Activated CD8-positive, alpha-beta memory T cell treated with anti-CD3 and anti-CD28 coated beads for 1 hour (primary cell): ENCODE data around the gene CD68.
"Not testable (repeated sequence)": the region's sequence is repeated elsewhere in the genome, so short reads cannot be mapped to it uniquely, and the experiment has no call there.

Experiments
- DNase-seq, 2 donors: peaks; one replicate each; pipeline ENCODE4 v3.0.0-alpha.2; 2020; ENCODE audit warnings: low read depth in 1 of 2; ENCODE audit errors: extremely low read depth in 1 of 2

The CD68 gene

DNA sequence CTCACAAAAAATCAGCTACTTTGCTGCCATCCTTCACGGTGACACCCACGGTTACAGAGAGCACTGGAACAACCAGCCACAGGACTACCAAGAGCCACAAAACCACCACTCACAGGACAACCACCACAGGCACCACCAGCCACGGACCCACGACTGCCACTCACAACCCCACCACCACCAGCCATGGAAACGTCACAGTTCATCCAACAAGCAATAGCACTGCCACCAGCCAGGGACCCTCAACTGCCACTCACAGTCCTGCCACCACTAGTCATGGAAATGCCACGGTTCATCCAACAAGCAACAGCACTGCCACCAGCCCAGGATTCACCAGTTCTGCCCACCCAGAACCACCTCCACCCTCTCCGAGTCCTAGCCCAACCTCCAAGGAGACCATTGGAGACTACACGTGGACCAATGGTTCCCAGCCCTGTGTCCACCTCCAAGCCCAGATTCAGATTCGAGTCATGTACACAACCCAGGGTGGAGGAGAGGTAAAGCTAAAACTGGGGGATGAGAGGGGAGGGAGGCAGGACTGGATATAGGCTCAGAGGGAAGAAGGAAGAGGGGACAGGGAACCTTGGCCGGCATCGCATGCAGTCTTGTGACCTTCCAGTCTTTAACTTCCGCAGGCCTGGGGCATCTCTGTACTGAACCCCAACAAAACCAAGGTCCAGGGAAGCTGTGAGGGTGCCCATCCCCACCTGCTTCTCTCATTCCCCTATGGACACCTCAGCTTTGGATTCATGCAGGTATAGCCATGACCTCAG lies 581 bp downstream of the CD68 start:
- no peak for DNase-seq

DNA sequence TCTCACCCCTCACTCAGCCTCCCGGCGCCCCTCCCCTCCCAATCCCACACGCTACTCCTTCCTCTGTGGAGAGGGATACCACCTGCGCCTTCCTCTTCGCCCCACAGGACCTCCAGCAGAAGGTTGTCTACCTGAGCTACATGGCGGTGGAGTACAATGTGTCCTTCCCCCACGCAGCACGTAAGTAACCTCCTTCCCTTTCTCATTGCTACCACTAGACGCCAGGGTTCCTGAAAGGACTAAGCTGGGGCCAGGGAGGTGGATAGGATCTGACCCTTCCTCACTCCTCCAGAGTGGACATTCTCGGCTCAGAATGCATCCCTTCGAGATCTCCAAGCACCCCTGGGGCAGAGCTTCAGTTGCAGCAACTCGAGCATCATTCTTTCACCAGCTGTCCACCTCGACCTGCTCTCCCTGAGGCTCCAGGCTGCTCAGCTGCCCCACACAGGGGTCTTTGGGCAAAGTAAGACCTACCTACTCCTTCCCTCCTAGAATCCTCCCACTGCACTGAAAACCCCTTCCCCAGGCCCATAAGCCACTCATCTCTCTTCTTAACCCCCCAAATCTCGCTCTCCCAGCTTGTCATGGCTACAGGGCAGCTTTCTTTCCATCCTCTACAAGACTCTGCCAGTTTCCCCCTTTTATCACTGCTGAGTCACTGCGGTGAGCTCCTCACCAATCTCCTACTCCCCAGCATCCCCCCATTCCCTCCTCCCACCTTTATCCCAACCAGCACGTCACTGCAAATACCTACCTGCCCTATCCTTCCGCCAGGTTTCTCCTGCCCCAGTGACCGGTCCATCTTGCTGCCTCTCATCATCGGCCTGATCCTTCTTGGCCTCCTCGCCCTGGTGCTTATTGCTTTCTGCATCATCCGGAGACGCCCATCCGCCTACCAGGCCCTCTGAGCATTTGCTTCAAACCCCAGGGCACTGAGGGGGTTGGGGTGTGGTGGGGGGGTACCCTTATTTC lies 1.5 kb downstream of the CD68 start:
- no peak for DNase-seq

DNA sequence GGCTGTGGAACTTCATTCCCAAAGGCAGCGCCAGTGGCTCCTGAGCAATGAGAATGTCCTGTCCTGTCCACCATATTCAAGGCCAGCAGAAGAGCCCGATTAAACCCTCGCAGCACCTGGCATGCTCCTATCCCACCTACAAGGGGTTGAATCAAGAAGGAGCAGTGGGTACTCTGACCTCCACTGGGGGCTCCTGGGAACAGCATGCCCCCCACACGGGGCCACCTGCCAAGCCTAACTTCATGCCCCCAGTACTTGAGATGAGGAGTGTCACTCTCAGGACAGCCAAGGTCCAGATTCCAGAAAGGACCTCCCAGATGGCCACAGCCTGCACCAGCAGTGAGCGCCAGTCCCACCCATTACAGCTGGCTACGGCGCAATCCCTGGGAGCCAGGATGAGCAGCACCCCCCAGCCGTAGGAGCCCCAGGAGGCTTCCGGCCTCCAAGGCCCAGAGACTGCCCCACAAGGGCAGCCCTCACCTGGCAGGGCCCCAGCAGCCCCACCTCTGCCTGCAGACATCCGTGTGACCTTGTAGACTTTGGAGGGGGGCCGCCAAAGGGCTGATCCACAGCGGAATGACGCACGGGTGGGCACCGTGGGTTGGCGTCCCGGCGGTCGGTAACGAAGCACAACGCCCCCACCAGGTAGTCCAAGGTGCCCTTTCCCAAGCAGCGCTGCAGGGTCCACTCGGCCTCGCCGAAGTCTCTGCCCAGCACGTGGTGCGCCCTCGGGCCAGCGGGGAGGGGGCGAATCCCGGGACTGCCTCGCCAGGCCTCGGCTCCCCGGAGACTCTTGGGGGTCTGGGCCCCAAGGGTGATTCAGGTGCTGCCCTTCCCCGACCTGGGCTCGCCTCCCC lies 3.2 kb downstream of the CD68 start:
- no peak for DNase-seq

DNA sequence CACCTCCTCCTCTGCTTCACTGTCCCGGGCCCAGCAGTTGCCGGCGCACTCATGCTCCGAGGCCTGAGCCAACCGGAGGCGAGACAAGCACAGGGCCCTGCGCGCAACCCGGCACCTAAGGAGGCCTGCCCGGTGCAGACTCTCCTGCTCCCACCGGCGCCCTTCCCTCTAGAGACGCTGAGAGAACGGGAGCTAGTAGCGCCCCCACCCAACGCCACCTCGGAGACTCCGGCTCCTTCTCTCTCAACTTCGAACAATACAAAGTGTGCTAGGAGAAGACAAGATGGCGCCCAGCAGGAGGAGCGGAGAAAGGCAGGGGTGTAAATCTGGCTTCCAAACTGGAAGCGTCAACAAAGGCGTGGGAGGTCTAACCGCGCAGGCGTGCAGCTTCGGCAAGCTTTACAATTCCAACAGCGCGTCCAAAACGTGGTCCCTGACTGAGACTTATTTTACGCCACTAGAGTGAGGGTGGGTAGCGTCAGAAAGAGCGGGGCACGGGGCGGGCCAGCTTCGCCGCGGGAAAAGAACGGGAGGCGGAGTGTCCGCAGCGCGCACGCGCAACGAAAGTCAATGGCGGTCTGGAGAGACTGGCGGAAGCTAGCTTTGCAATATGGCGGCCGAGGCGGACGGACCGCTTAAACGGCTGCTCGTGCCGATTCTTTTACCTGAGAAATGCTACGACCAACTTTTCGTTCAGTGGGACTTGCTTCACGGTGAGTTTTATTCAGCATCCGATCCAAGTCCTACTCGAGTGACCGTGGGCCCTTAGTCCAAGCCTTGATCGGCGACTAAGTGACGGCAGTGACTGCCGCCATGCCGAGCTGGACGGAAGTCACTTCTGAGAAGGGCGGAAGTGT lies 4.0 kb downstream of the CD68 start, which contains the start of gene MPDU1:
TSS of gene MPDU1 (plus strand) at position 600 of the 857 bp plus-strand sequence. CDS start at position 611, 11 bp downstream.
- DNase-seq = peak; percentile 89 to 90

DNA sequence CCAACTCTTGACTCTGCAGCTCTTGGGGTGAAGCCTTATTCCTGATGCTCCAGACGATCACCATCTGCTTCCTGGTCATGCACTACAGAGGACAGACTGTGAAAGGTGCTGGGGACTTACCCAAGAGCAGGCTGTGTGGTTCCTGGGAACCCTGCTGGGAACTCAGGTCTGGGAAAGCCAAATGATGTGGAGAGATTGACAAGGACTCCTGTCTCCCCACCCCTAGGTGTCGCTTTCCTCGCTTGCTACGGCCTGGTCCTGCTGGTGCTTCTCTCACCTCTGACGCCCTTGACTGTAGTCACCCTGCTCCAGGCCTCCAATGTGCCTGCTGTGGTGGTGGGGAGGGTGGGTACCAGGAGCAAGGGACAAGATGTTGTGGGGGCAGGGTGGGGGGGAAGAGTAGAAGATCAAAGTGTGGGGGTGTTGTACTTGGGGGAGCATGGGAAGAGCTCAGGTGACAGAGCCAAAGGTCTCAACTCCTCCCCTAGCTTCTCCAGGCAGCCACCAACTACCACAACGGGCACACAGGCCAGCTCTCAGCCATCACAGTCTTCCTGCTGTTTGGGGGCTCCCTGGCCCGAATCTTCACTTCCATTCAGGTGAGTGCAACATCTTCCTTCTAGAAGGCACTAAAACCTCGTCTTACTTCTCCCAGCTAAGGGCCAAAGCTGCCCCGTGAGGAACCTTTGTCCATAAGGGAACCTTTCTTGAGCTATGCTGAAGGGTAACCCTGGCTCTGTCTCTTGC lies 7.4 kb downstream of the CD68 start:
- no peak for DNase-seq

DNA sequence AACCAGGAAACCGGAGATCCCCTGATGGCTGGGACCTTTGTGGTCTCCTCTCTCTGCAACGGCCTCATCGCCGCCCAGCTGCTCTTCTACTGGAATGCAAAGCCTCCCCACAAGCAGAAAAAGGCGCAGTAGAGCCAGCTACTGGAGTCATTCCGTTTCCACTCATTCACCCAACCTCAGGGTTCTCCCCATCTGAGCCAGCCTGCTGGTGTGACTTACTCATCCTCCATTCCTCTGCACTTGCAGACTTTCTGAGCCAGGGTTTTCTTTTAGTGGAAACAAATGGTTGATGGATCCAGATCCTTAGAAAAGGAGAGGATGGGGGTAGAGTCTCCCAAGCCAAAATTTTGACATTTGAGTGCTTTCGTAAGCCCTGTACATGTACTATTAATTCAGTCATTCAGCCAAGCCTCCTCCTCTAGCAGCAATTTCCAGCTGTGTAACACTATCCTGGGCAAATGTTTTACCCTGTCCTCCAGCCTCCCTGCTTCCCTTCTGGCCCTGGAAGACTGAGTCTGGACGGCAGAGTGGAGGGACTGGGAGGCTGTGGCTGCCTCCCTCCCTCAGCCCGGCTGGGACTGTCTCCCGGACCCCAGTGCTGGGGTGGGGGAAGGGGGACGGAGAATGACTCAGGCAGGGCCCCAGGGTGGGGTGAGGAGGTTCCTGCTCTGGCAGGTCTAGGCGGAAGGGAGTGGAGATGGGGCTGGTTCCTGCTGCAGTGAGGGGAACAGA lies 8.1 kb downstream of the CD68 start:
- DNase-seq = no peak

DNA sequence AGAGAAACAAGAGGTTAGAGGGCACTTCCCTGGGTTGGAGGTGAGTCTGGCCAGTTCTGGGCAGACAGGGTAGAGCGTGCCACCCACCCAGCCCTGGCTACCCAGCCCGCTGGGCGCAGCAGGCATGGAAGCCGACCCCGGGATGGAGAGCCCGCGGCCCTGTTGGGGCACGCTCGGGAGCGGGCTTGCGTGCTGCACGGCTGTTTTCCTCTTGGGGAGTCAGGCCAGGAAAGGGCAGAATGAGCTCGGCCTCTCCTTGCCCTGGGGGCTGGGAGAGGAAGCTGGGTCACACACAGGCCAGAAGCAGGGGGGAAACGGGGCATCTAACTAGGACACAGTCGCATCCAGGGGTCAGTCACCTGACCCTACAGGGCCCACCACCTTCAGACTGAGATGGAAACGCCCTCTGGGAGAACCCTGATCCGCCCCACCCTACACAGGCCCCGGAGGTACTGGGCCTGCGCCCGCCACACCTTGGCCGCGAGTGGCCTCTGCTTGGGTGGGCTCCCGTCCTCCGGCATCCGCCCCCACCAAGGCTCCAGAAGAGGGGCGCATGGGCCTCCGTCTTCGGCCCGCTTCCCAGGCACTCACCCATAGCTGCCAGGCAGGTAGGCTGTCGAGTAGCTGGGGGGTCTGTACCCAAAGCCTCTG lies 9.2 kb downstream of the CD68 start:
- no peak for DNase-seq

DNA sequence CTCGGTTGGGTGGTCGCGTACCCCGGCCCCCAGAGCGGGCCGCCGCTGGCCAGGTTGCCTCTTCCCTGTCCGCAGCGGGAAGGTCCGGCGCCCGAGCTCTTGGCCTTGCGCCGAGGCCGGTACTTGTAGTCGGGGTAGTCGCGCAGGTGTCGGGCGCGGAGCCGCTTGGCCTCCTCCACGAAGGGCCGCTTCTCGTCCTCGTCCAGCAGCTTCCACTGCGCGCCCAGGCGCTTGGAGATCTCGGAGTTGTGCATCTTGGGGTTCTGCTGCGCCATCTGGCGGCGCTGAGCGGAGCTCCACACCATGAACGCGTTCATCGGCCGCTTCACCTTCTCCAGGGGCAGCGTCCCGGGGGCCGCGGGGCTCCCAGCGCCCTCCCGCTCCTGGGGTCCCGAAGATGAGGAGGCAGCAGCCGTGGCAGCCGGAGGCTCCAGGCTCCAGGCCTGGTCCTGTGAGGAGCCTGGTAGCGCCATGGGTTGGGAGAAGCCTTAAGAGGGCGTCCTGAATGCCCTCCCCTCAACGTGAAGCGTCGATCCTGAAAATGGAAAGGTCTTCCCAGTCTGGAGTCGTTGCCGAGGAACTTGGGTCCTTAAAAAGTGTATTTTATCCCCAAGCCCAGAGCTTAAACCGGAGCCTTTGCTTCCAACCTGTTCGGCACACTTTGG lies 9.9 kb downstream of the CD68 start:
- DNase-seq = peak in 1 of 2 donors; percentile 39

DNA sequence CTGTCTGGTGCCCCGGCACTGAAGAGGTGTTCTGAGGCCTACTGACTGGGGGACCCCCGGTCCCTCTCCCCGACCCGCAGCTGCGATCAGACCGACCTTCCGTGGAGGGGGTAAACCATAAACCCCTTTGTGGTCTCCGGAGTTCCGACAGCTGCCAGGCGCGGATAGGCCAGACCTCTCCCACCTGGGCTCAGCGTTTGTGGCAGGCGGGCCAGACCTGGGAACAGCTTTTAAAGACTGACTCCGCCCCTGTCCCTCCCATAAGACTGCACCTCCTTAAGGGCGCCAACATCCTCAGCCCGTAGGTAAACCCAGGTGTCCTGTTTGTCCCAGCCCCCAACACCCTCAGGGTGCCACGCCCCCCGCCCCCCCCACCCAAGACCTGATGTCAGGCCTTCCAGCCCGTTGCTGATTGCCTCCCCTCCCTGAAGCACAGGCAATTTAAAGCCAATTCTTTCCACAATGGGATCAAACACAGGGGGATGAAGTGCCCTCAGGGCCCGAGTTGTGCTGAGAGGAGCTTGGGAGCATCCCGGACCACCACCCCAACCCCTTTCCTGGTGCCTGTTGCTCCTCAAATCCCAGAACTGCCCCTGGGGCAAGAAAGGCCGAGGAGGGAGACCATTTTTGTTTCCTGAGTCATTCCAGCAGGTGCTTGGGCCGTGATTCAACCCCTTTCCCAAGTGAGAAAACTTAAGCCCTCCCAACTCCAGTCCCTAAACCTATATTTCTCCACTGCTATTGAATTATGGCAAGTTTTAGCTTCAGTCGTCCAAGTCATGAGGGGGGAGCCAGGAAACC lies 10.7 kb downstream of the CD68 start, which contains the start of gene SOX15:
TSS of gene SOX15 (minus strand) at position 204 of the 801 bp plus-strand sequence. CDS start 418 bp downstream, outside the sequence.
- no peak for DNase-seq

DNA sequence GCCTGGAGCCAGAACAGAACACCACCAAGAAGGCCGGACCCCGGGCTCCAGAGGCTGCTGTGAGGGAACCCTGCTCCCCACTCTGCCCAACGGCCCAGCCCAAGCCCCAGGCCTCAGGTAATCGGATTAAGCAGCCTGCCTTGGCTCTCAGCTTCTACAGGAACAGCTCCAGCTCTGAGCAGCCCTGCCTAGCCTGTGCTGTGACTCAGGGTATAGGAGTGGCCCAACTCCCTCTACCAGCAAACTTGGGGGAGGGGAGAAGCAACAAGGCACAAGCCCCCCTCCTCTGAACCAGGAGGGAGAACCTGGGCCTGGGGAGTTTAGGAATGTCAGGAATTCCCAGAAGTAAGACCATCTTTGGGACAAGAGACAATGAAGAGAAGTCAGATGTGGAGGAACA lies 11.3 kb downstream of the CD68 start:
- DNase-seq = no peak

DNA sequence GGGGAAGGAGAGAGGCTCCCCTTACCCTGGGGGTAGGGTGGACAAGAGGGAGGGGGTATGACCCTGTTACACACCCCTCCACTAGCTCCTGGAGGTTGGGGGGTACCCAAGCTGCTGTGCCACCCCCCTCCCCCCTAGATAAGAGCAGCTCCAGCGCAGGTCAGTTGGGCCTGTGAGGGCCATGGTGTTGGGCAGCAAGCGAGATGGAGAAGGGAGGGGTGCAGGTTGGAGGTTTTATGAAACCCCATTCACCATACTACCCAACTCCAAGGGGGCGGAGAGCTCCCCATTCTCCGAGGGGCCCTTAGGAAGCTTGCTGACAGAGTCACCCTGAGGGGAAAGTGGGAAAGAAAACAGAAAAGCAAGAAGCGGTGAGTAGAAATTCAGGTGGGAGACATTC lies 12.2 kb downstream of the CD68 start:
- no peak for DNase-seq

DNA sequence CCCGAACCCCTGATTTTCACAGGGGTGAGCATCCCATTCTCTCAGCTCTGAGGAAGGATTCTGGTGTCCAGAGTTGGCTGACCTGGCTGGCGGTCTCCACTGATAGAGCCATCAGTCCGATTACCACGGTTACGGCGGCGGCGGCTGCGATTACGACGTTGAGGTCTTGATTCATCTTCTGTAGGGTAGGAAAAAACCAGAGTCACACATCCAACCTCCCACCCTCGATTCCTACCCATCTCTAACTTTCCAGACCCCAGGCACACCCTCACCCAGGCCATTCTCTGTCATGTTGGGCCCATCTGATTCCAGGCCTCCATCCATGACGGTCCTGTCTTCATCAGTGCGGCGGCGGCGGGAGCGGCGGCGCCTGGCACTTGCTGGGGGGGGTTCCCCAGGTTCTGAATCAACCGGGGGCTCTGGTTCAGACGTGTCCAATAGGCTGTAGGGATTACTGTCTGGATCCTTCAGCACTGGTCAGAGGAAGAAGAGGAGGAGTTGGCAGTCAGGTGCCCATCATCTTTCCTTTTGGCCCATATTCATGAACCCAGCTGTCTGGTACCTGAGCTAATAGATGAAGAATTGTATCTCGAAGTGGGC lies 13.1 kb downstream of the CD68 start:
- DNase-seq = no peak

DNA sequence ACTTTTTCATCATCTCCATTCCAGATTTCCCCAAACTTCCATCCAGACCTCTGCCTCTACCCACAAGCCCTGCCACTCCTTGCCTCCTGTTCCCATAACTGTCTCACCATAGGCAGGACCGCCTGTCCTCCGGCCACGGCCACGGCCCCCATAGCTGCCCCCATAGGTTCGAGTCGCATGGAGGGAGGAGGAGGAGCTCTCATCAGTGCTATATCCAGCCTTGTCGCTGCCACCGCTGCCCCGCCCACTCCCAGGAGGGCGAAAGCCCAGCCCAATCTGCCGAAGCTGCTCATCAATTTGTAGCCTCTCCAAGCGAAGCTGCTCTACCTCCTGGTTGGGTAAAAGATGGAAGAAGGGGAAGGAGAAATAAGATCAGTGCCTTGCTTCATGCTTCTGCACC lies 13.9 kb downstream of the CD68 start:
- DNase-seq = no peak

DNA sequence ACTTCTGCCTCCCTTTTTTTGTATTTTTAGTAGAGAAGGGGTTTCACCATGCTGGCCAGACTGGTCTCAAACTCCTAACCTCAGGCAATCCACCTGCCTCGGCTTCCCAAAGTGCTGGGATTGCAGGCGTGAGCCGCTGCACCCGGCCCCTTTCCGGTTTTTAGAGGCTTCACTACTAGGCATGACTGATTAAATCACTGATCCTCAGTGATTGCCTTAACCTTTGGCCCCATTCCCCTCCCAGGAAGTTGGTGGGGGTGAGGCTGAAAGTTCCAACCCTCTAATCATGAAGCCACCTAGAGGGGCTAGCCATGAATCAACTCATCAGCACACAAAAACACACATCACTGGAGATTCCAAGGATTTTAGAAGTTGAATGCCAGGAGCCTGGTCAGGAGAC lies 18.1 kb downstream of the CD68 start:
- DNase-seq = not testable (repeated sequence)

DNA sequence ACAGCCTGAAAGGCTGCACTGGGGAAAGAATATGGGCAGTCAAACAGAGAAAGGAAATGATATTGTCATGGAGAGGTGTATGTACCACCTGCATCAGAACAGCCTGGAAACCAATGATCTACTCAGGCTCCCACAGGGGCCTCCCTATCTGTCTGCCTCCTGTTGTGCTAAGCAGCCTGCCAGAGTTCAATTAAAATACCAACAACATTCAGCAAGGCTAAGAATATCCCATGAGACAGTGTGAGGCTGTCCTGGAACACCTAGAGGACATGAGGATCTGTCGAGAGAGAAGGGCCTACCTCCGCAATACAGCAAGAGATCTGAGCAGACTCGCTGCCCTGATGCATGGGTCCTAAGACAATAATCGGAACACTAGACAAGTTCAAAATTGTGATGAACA lies 26.8 kb downstream of the CD68 start:
- DNase-seq = no peak

DNA sequence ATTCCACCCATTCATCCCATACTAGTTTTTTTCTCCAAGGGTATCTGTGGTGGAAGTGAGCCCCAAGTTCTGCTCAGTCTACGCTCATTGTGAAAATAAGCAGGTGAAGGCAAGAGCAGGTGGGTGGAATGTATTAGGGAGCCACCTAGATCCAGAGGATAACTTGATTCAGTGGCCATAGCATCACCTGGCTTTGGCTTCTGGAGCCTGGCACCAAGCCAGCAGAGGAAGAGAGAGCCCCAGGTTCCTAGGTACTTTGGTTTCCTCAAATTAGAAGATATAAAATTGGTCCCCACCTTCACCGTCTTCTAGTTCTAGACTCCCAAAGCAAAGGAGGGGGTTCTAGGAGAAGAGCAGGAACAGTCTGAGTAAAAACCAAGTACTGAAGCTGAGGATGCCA lies 31.2 kb downstream of the CD68 start:
- DNase-seq = no peak
